HepG2 (cell line): Measurements from ENCODE around the gene STH. TPM values are rescaled to one million over a fixed set of nuclear protein-coding genes. Genes with fewer than 3 reads are reported as not detected.

Experiments
- ATAC-seq: fragments of 200-7000 bp; cut with Tn5 transposase; 3 replicates; pipeline ENCODE4 v1.9.1; 2020; ENCODE audit warnings: mild to moderate bottlenecking, moderate library complexity
- BruUV-seq: library from RNA; stranded (reverse); fragments of 400-500 nt; replicated peaks from 2 replicates; lab custom pipeline; 2021; lab: Mats Ljungman, UMichigan
- CTCF ChIA-PET: fragments of 300-600 bp; formaldehyde crosslinking; extraction: SDS; loops from one replicate; lab custom pipeline; 2021; ENCODE audit warnings: low total read pairs, inconsistent platforms, low intra/inter-chr PET ratio; lab: Yijun Ruan, JAX
- POLR2A ChIA-PET: fragments of 350-600 bp; sonication (Branson Sonifier 250); formaldehyde crosslinking; loops from one replicate; lab custom pipeline; 2020; ENCODE audit warnings: antibody characterized with exemption, inconsistent platforms; lab: Yijun Ruan, JAX
- DNase-seq: peaks from one replicate; pipeline ENCODE4 v3.0.0-alpha.2; 2015; ENCODE audit warnings: low spot score
- FAIRE-seq: peaks from 3 replicates; lab custom pipeline; 2011; peaks lifted over from hg19 to GRCh38; lab: Jason Lieb, UNC
- H2AFZ ChIP-seq: one replicate; pipeline ENCODE4 v1.6.1; 2011; ENCODE audit warnings: low read length, inconsistent platforms
- H3K27ac ChIP-seq: fragments of 300-600 bp; 3 replicates; pipeline ENCODE4 v1.8.0; 2011; ENCODE audit warnings: mixed run types, mild to moderate bottlenecking, mixed read lengths, low read length, inconsistent platforms; ENCODE audit not compliant: insufficient read depth; ENCODE audit errors: extremely low read length
- H3K27me3 ChIP-seq, 2 experiments: fragments of 200-600 bp in 1 of 2; 2 replicates in 1 of 2; 3 replicates in 1 of 2; pipeline versions ENCODE4 v1.6.0 to v1.8.0; 2011; ENCODE audit warnings: low read length in 2 of 2, mild to moderate bottlenecking in 2 of 2, moderate library complexity in 2 of 2, inconsistent platforms in 1 of 2; ENCODE audit not compliant: insufficient read depth in 2 of 2, control insufficient read depth in 1 of 2
- H3K36me3 ChIP-seq, 2 experiments: fragments of 200-600 bp in 1 of 2; replicated peaks in 1 of 2; 2 replicates in 1 of 2; 3 replicates in 1 of 2; pipeline versions ENCODE4 v1.5.1 to v1.8.0; 2011; ENCODE audit warnings: low read length in 2 of 2, inconsistent platforms in 1 of 2; ENCODE audit not compliant: insufficient read depth in 2 of 2, control insufficient read depth in 1 of 2
- H3K4me1 ChIP-seq: 2 replicates; pipeline ENCODE4 v1.5.1; 2012; ENCODE audit warnings: low read length, inconsistent platforms; ENCODE audit not compliant: insufficient read depth
- H3K4me2 ChIP-seq: 2 replicates; pipeline ENCODE4 v1.6.0; 2011; ENCODE audit warnings: low read depth, low read length, inconsistent platforms
- H3K4me3 ChIP-seq, 3 experiments: fragments of 200-600 bp in 1 of 3; sonication (generic), shearing (Covaris generic) in 1 of 3; replicated peaks in 1 of 3; 2 replicates each; pipeline ENCODE4 v1.5.1; 2011 to 2016; ENCODE audit warnings: low read length in 3 of 3, inconsistent platforms in 2 of 3, low read depth in 2 of 3, mild to moderate bottlenecking in 2 of 3, control low read depth in 1 of 3, mixed read lengths in 1 of 3; ENCODE audit not compliant: insufficient read depth in 1 of 3
- H3K79me2 ChIP-seq: one replicate; pipeline ENCODE4 v1.6.1; 2011; ENCODE audit warnings: low read length, inconsistent platforms; ENCODE audit not compliant: insufficient read depth
- H3K9ac ChIP-seq: 2 replicates; pipeline ENCODE4 v1.6.0; 2011; ENCODE audit warnings: mild to moderate bottlenecking, low read depth, low read length, inconsistent platforms; ENCODE audit not compliant: insufficient read depth
- H3K9me3 ChIP-seq: 2 replicates; pipeline ENCODE4 v1.5.1; 2012; ENCODE audit warnings: mild to moderate bottlenecking, low read length
- H4K20me1 ChIP-seq: 2 replicates; pipeline ENCODE4 v1.6.0; 2011; ENCODE audit warnings: inconsistent platforms, mild to moderate bottlenecking, low read length, moderate library complexity; ENCODE audit not compliant: insufficient read depth
- AGO2 ChIP-seq: fragments of 200-400 bp; formaldehyde crosslinking; optimal IDR thresholded peaks from 2 replicates; pipeline ENCODE3; 2017; ENCODE audit warnings: mild to moderate bottlenecking, low read depth, low read length, moderate library complexity
- DR1 ChIP-seq: sonication (generic); formaldehyde crosslinking; IDR thresholded peaks from 2 replicates; pipeline ENCODE4 v1.8.0; 2021; ENCODE audit warnings: mild to moderate bottlenecking, missing genetic modification reagents, inconsistent platforms
- ELF3 ChIP-seq: IDR thresholded peaks from 2 replicates; pipeline ENCODE4 v1.6.1; 2016; ENCODE audit warnings: missing genetic modification reagents, missing compliant biosample characterization
- ISL2 ChIP-seq: sonication (generic); formaldehyde crosslinking; IDR thresholded peaks from 2 replicates; pipeline ENCODE4 v1.5.0; 2020; ENCODE audit warnings: missing genetic modification reagents
- JUNB ChIP-seq: sonication (generic); formaldehyde crosslinking; IDR thresholded peaks from 2 replicates; pipeline ENCODE4 v1.8.0; 2022; ENCODE audit warnings: missing genetic modification reagents, mild to moderate bottlenecking, borderline replicate concordance
- KAT8 ChIP-seq: IDR thresholded peaks from 2 replicates; pipeline ENCODE4 v1.6.1; 2016; ENCODE audit warnings: missing genetic modification reagents, missing compliant biosample characterization
- KMT2B ChIP-seq: IDR thresholded peaks from 2 replicates; pipeline ENCODE4 v1.6.1; 2016; ENCODE audit warnings: missing genetic modification reagents, missing compliant biosample characterization
- MYNN ChIP-seq: sonication (generic); formaldehyde crosslinking; IDR thresholded peaks from 2 replicates; pipeline ENCODE4 v1.4.0; 2020; ENCODE audit warnings: mild to moderate bottlenecking, low read depth, missing genetic modification reagents
- RAD21 ChIP-seq: fragments of 450-650 bp; formaldehyde crosslinking; IDR thresholded peaks from 2 replicates; pipeline ENCODE4 v1.5.0; 2020; ENCODE audit warnings: mild to moderate bottlenecking
- RARA ChIP-seq: IDR thresholded peaks from 2 replicates; pipeline ENCODE4 v1.6.1; 2016; ENCODE audit warnings: missing genetic modification reagents, missing compliant biosample characterization
- SMC3 ChIP-seq: IDR thresholded peaks from 2 replicates; pipeline ENCODE4 v1.6.1; 2011; ENCODE audit warnings: low read length, improper control_type of control experiment
- STAT5B ChIP-seq: sonication (generic); formaldehyde crosslinking; IDR thresholded peaks from 2 replicates; pipeline ENCODE4 v1.4.0; 2020; ENCODE audit warnings: missing genetic modification reagents
- TRIM24 ChIP-seq: sonication (generic); formaldehyde crosslinking; IDR thresholded peaks from 2 replicates; pipeline ENCODE4 v1.8.0; 2022; ENCODE audit warnings: mild to moderate bottlenecking, missing genetic modification reagents
- YEATS2 ChIP-seq: sonication (generic); formaldehyde crosslinking; IDR thresholded peaks from 2 replicates; pipeline ENCODE4 v1.4.0; 2020; ENCODE audit warnings: missing genetic modification reagents, borderline replicate concordance
- YY1 ChIP-seq: IDR thresholded peaks from 2 replicates; pipeline ENCODE4 v1.6.1; 2011; ENCODE audit warnings: low read length, low read depth, moderate library complexity, mild to moderate bottlenecking; ENCODE audit not compliant: insufficient read depth, insufficient replicate concordance
- ZNF124 ChIP-seq: sonication (generic); formaldehyde crosslinking; IDR thresholded peaks from 2 replicates; pipeline ENCODE4 v1.4.0; 2020; ENCODE audit warnings: missing genetic modification reagents
- ZSCAN30 ChIP-seq: sonication (generic); formaldehyde crosslinking; IDR thresholded peaks from 2 replicates; pipeline ENCODE4 v1.5.0; 2020; ENCODE audit warnings: mild to moderate bottlenecking, missing genetic modification reagents
- WGBS: methylation state at CpG from one replicate; pipeline ENCODE4 v1.1.6; 2017; ENCODE audit warnings: low lambda C conversion rate; 5-methylcytosine and 5-hydroxymethylcytosine counted together
- in situ Hi-C: cut with HindIII; loops from 2 replicates; pipeline ENCODE4 v1.10.0; 2017; ENCODE audit warnings: low pct_unique_long_range_greater_than_20kb; ENCODE audit not compliant: extremely low pct_ligation_motif_present
- intact Hi-C: fragments of 100-400 bp; cut with micrococcal nuclease; formaldehyde crosslinking; loops from one replicate; pipeline ENCODE4 v1.10.0; 2022; ENCODE audit not compliant: unreplicated experiment
- polyA plus RNA-seq, 8 experiments: library from polyadenylated mRNA; depleted of rRNA in 3 of 8; stranded (reverse) in 7 of 8; unstranded in 1 of 8; fragments of >200 nt; fragmentation: Illumina TruSeq in 4 of 8; extraction: Trizol in 4 of 8; gene quantifications; 2 replicates each; pipeline versions ENCODE4 v1.2.1 to v1.2.3, GENCODE V29; 2011 to 2016; ENCODE audit warnings: low read depth in 4 of 8, missing spikeins in 1 of 8, mixed read lengths in 1 of 8; ENCODE audit not compliant: insufficient read depth in 1 of 8
- total RNA-seq, 5 experiments: library from RNA; depleted of rRNA; stranded (reverse); fragments of >200 nt; fragmentation: Illumina TruSeq; extraction: Trizol; gene quantifications; 2 replicates each; pipeline ENCODE4 v1.2.3, GENCODE V29; 2016; ENCODE audit warnings: low read depth in 1 of 5
- TF ChIP-seq, protein P1 (sequence below): sonication (generic); formaldehyde crosslinking; IDR thresholded peaks from 2 replicates; pipeline ENCODE4 v1.8.0; 2022; ENCODE audit warnings: mild to moderate bottlenecking, missing genetic modification reagents
- TF ChIP-seq, protein P2 (sequence below): sonication (generic); formaldehyde crosslinking; IDR thresholded peaks from 2 replicates; pipeline ENCODE4 v1.5.0; 2020; ENCODE audit warnings: missing genetic modification reagents
- TF ChIP-seq, protein P3 (sequence below): sonication (generic); formaldehyde crosslinking; IDR thresholded peaks from 2 replicates; pipeline ENCODE4 v1.4.0; 2020; ENCODE audit warnings: missing genetic modification reagents
- TF ChIP-seq, protein P4 (sequence below): IDR thresholded peaks from 2 replicates; pipeline ENCODE4 v1.6.1; 2016

STH gene
- total and polyA plus RNA-seq, 2 of the 13 experiments (the other 11 are each of a cell fraction or from before 2014, with no cell fraction given), result not detected

DNA sequence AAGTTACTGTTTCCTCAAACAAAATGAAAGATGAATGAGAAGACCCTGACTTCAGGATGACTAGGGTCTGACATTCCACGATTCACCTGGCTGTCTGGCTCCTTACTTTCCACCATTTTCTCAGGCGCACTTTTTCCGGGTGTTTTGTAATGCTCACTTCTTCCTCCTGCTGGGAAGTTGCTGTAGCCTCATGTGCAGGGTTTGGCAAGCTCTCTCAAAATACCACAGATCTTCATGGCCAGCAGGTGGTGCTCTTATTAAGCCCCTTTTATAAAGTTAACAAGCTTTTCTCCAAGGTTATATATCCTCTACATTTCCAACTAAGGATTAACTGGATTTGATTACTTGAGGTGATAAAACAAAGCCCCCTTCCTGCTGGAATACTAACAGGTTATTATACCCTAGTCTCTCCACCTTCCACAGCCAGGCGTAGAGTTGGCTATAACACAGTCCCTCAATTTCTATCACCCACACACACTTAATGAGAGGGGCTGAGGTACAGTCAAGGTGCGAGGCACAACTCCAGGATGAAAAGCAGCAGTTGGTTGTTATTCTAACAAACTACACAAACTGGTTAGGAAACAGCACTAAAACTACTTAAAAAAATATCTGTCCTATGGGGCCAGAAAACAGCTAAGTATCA, 45.4 kb downstream of the STH start:
- no peak overlapping the region for H3K4me2 ChIP-seq
- no peak for TF ChIP-seq JUNB (CRISPR knock-in tag)
- TF ChIP-seq YY1, result peak; percentile 38
- TF ChIP-seq, protein P1, sequence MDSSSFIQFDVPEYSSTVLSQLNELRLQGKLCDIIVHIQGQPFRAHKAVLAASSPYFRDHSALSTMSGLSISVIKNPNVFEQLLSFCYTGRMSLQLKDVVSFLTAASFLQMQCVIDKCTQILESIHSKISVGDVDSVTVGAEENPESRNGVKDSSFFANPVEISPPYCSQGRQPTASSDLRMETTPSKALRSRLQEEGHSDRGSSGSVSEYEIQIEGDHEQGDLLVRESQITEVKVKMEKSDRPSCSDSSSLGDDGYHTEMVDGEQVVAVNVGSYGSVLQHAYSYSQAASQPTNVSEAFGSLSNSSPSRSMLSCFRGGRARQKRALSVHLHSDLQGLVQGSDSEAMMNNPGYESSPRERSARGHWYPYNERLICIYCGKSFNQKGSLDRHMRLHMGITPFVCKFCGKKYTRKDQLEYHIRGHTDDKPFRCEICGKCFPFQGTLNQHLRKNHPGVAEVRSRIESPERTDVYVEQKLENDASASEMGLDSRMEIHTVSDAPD (CRISPR knock-in tag), result no peak
- TF ChIP-seq KMT2B (CRISPR knock-in tag), result peak; percentile 41; the same call in 1 of the 2 replicates
- peak; percentile 29; the same call in 1 of the 2 replicates for TF ChIP-seq KAT8 (CRISPR knock-in tag)
- TF ChIP-seq ISL2 (CRISPR knock-in tag), result 0 out of 2 replicates have a peak, but pooled peaks have one; percentile 18
- TF ChIP-seq RAD21 (CRISPR knock-in tag), result peak; percentile 67; the same call in 1 of the 2 replicates
- 0 out of 2 replicates have a peak, but pooled peaks have one; percentile 39 for TF ChIP-seq ZNF124 (CRISPR knock-in tag)
- TF ChIP-seq YEATS2 (CRISPR knock-in tag), result peak; percentile 54; the same call in 1 of the 2 replicates
- no peak for TF ChIP-seq DR1 (CRISPR knock-in tag)
- TF ChIP-seq, protein P2, sequence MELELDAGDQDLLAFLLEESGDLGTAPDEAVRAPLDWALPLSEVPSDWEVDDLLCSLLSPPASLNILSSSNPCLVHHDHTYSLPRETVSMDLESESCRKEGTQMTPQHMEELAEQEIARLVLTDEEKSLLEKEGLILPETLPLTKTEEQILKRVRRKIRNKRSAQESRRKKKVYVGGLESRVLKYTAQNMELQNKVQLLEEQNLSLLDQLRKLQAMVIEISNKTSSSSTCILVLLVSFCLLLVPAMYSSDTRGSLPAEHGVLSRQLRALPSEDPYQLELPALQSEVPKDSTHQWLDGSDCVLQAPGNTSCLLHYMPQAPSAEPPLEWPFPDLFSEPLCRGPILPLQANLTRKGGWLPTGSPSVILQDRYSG (CRISPR knock-in tag), result no peak
- TF ChIP-seq, protein P3, sequence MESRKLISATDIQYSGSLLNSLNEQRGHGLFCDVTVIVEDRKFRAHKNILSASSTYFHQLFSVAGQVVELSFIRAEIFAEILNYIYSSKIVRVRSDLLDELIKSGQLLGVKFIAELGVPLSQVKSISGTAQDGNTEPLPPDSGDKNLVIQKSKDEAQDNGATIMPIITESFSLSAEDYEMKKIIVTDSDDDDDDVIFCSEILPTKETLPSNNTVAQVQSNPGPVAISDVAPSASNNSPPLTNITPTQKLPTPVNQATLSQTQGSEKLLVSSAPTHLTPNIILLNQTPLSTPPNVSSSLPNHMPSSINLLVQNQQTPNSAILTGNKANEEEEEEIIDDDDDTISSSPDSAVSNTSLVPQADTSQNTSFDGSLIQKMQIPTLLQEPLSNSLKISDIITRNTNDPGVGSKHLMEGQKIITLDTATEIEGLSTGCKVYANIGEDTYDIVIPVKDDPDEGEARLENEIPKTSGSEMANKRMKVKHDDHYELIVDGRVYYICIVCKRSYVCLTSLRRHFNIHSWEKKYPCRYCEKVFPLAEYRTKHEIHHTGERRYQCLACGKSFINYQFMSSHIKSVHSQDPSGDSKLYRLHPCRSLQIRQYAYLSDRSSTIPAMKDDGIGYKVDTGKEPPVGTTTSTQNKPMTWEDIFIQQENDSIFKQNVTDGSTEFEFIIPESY, result peak; percentile 64; the same call in 1 of the 2 replicates
- no peak for TF ChIP-seq AGO2
- no peak for TF ChIP-seq STAT5B
- TF ChIP-seq SMC3, result peak; percentile 86
- no peak for TF ChIP-seq ZSCAN30 (CRISPR knock-in tag)
- TF ChIP-seq MYNN (CRISPR knock-in tag), result no peak
- TF ChIP-seq, protein P4, sequence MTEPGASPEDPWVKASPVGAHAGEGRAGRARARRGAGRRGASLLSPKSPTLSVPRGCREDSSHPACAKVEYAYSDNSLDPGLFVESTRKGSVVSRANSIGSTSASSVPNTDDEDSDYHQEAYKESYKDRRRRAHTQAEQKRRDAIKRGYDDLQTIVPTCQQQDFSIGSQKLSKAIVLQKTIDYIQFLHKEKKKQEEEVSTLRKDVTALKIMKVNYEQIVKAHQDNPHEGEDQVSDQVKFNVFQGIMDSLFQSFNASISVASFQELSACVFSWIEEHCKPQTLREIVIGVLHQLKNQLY, result no peak
- TF ChIP-seq TRIM24, result no peak
- no peak for TF ChIP-seq RARA (CRISPR knock-in tag)
- 0 out of 2 replicates have a peak, but pooled peaks have one; percentile 65 for TF ChIP-seq ELF3 (CRISPR knock-in tag)

More for the DNA sequence above, 45.4 kb downstream of the STH start:
- DNase-seq (peak; percentile 83), ATAC-seq (peak; percentile 83), FAIRE-seq (peak; percentile 91)
- no TSS peak for BruUV-seq
- Histone ChIP-seq H3K9me3 (no peaks in the 10 kb centered on the region), H4K20me1 (0 out of 2 replicates have a peak, but pooled peaks cover 4% of the 10 kb centered on the region), H3K79me2 (peaks cover 3% of the 10 kb centered on the region), H3K4me1 (peaks cover 12% of the 10 kb centered on the region; the same call in 1 of the 2 replicates), H3K36me3 (peaks cover 38 to 84% of the 10 kb centered on the region in 2 experiments), H2AFZ (no peak overlapping the region), H3K4me3 (no peak overlapping the region), H3K27ac (no peak overlapping the region), H3K9ac (no peak overlapping the region), H3K27me3 (no peaks in the 10 kb centered on the region)
- 70% methylated on average over 5 of the region's 5 CpGs for WGBS
- intact Hi-C loops, result loop anchor here (1.0 kb wide), 2 partner anchors 42 to 148 kb away; no protein-coding TSS in a partner anchor
- POLR2A ChIA-PET, result interaction anchor here (0.8 kb wide), 1 partner anchor 100 kb away, joined by 3 read pairs; no protein-coding TSS in a partner anchor
- CTCF ChIA-PET, result interaction anchor here (1.2 to 2.9 kb wide), 5 partner anchors 17 to 168 kb away, joined by 3 to 37 read pairs (median 6); partner anchors contain the start of gene KANSL1
- in situ Hi-C loops, result loop anchor here (5.0 kb wide), 1 partner anchor 42 kb away; no protein-coding TSS in a partner anchor
